ENCODE measurements around the gene ABCC10. TPM values are rescaled to one million over a fixed set of nuclear protein-coding genes. Genes with fewer than 3 reads are reported as not detected.

The ABCC10 gene
- total and polyA plus RNA-seq, 2 donors from 2014 or later = 12.0 to 30.2 TPM

DNA sequence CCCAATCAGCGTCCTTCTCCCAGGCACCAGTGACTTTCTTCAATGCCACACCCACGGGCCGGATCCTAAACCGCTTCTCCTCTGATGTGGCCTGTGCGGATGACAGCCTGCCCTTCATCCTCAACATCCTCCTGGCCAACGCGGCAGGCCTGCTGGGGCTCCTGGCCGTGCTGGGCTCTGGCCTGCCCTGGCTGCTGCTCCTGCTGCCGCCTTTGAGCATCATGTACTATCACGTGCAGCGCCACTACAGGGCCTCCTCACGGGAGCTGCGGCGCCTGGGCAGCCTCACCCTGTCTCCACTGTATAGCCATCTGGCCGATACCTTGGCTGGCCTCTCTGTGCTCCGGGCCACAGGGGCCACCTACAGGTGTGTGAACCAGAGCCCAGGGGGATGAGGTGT lies 18.2 kb downstream of the ABCC10 start:
- TF ChIP-seq, protein P1, sequence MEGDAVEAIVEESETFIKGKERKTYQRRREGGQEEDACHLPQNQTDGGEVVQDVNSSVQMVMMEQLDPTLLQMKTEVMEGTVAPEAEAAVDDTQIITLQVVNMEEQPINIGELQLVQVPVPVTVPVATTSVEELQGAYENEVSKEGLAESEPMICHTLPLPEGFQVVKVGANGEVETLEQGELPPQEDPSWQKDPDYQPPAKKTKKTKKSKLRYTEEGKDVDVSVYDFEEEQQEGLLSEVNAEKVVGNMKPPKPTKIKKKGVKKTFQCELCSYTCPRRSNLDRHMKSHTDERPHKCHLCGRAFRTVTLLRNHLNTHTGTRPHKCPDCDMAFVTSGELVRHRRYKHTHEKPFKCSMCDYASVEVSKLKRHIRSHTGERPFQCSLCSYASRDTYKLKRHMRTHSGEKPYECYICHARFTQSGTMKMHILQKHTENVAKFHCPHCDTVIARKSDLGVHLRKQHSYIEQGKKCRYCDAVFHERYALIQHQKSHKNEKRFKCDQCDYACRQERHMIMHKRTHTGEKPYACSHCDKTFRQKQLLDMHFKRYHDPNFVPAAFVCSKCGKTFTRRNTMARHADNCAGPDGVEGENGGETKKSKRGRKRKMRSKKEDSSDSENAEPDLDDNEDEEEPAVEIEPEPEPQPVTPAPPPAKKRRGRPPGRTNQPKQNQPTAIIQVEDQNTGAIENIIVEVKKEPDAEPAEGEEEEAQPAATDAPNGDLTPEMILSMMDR (IDR thresholded peaks at IDR 0.05; ENCODE audit: borderline replicate concordance, extremely low read depth, insufficient read depth) = no peak
- FAIRE-seq (no peak), DNase-seq (no peak)
- Histone ChIP-seq H3K4me3 (ENCODE audit: low read length in 3 of 3) (no peak overlapping the region), H3K9me3 (ENCODE audit: control insufficient read depth in 2 of 3, insufficient read depth in 1 of 3, low read length in 3 of 3) (no peaks in the 10 kb centered on the region), H3K27ac (ENCODE audit: low read depth in 2 of 2, low read length in 2 of 2) (no peak overlapping the region), H3K9ac (ENCODE audit: low read length in 3 of 3) (no peak overlapping the region), H3K4me1 (ENCODE audit: control insufficient read depth in 2 of 3, insufficient read depth in 2 of 3, low read depth in 1 of 3, low read length in 3 of 3) (no peaks in the 10 kb centered on the region), H3K27me3 (ENCODE audit: control insufficient read depth, insufficient read depth, low read length) (no peaks in the 10 kb centered on the region), H3K36me3 (ENCODE audit: control insufficient read depth in 2 of 3, insufficient read depth in 3 of 3, low read length in 3 of 3) (peaks cover 0 to 62% (median 25%) of the 10 kb centered on the region in 3 donors)
- intact Hi-C loops (cut with DNase I) = no loop called here

DNA sequence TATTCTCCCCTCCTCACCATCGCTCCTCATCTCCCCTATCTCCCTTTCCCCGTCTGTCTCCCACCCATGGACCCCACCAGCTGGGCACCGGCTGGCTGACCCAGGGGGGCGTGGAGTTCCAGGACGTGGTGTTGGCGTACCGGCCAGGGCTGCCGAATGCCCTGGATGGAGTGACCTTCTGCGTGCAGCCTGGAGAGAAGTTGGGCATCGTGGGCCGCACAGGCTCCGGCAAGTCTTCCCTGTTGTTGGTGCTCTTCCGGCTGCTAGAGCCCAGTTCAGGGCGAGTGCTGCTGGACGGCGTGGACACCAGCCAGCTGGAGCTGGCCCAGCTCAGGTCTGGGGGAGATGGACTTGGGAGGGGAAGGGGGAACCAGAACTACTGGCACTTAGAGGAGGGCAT lies 20.3 kb downstream of the ABCC10 start:
- DNase-seq = no peak
- Histone ChIP-seq H3K27ac (ENCODE audit: low read depth in 2 of 2, low read length in 2 of 2) (no peak overlapping the region), H3K27me3 (ENCODE audit: control insufficient read depth, insufficient read depth, low read length) (no peaks in the 10 kb centered on the region), H3K36me3 (ENCODE audit: control insufficient read depth in 2 of 3, insufficient read depth in 3 of 3, low read length in 3 of 3) (peaks cover 0 to 58% (median 18%) of the 10 kb centered on the region in 3 donors), H3K4me1 (ENCODE audit: control insufficient read depth in 2 of 3, insufficient read depth in 2 of 3, low read depth in 1 of 3, low read length in 3 of 3) (no peaks in the 10 kb centered on the region), H3K9ac (ENCODE audit: low read length in 3 of 3) (no peak overlapping the region), H3K9me3 (ENCODE audit: control insufficient read depth in 2 of 3, insufficient read depth in 1 of 3, low read length in 3 of 3) (no peaks in the 10 kb centered on the region), H3K4me3 (ENCODE audit: low read length in 3 of 3) (no peak overlapping the region)
- no peak for FAIRE-seq
- intact Hi-C loops (cut with DNase I) = no loop called here
- TF ChIP-seq, protein P1 (IDR thresholded peaks at IDR 0.05; ENCODE audit: borderline replicate concordance, extremely low read depth, insufficient read depth) = no peak

DNA sequence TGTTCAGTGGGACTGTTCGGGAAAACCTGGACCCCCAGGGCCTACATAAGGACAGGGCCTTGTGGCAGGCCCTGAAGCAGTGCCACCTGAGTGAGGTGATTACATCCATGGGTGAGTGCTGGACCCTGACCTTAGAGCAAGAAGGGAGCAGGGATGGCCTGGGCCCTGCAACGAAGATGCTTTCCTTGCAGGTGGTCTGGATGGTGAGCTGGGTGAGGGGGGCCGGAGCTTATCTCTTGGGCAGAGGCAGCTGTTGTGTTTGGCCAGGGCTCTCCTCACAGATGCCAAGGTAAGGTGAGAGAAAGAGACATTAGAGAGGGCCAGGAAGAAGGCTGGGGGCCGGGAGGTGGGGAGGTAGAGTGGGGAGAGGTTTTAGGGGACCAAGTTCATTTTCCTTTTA lies 21.6 kb downstream of the ABCC10 start:
- no peak overlapping the region for H3K27ac ChIP-seq (ENCODE audit: low read depth in 2 of 2, low read length in 2 of 2)
- H3K4me3 ChIP-seq (ENCODE audit: low read length in 3 of 3) = no peak overlapping the region
- H3K27me3 ChIP-seq (ENCODE audit: control insufficient read depth, insufficient read depth, low read length) = no peaks in the 10 kb centered on the region
- intact Hi-C loops (cut with DNase I) = no loop called here
- peaks cover 0 to 45% (median 8%) of the 10 kb centered on the region in 3 donors for H3K36me3 ChIP-seq (ENCODE audit: control insufficient read depth in 2 of 3, insufficient read depth in 3 of 3, low read length in 3 of 3)
- FAIRE-seq (no peak), DNase-seq (no peak)
- no peaks in the 10 kb centered on the region for H3K9me3 ChIP-seq (ENCODE audit: control insufficient read depth in 2 of 3, insufficient read depth in 1 of 3, low read length in 3 of 3)
- no peaks in the 10 kb centered on the region for H3K4me1 ChIP-seq (ENCODE audit: control insufficient read depth in 2 of 3, insufficient read depth in 2 of 3, low read depth in 1 of 3, low read length in 3 of 3)
- H3K9ac ChIP-seq (ENCODE audit: low read length in 3 of 3) = no peak overlapping the region
- TF ChIP-seq, protein P1 (IDR thresholded peaks at IDR 0.05; ENCODE audit: borderline replicate concordance, extremely low read depth, insufficient read depth) = no peak

DNA sequence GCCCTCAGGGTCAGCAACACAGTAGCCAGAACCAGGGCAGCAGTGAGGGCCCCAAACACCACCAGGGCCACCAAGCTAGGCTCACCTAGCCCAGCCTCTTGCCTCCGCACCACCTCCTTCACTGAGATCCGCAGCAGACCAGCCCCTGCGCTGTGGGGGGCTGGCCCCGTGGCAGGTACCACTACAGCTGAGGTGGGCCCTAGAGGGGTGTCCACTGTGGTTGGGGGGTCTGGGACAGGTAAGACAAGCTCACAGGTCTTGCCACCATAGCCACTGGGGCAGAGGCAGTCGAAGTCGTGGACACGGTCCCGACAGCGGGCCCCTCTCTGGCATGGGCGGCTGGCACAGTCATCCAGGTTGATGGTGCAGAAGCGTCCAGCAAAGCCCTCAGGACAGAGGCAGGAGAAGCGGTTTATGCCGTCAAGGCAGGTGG lies 23.4 kb downstream of the ABCC10 start:
- Histone ChIP-seq H3K27me3 (ENCODE audit: control insufficient read depth, insufficient read depth, low read length) (no peaks in the 10 kb centered on the region), H3K9ac (ENCODE audit: low read length in 3 of 3) (no peak overlapping the region), H3K36me3 (ENCODE audit: control insufficient read depth in 2 of 3, insufficient read depth in 3 of 3, low read length in 3 of 3) (peaks cover 0 to 39% (median 8%) of the 10 kb centered on the region in 3 donors), H3K27ac (ENCODE audit: low read depth in 2 of 2, low read length in 2 of 2) (no peak overlapping the region), H3K9me3 (ENCODE audit: control insufficient read depth in 2 of 3, insufficient read depth in 1 of 3, low read length in 3 of 3) (no peaks in the 10 kb centered on the region), H3K4me1 (ENCODE audit: control insufficient read depth in 2 of 3, insufficient read depth in 2 of 3, low read depth in 1 of 3, low read length in 3 of 3) (peaks cover 0 to 5% (median 0%) of the 10 kb centered on the region in 3 donors), H3K4me3 (ENCODE audit: low read length in 3 of 3) (no peak overlapping the region)
- intact Hi-C loops (cut with DNase I) = loop anchor here (10.0 kb wide), 1 partner anchor 54 kb away; no protein-coding TSS in a partner anchor
- FAIRE-seq = no peak
- DNase-seq = no peak
- TF ChIP-seq, protein P1 (IDR thresholded peaks at IDR 0.05; ENCODE audit: borderline replicate concordance, extremely low read depth, insufficient read depth) = no peak

All from kidney (tissue), 14 donors.